Raji (cell line): ENCODE data around the gene MEOX2.

Experiments used
- POLR2A ChIP-seq: IDR thresholded peaks from 2 replicates; pipeline ENCODE4 v1.6.1; 2011; ENCODE audit warnings: low read depth, low read length, control low read depth; ENCODE audit not compliant: insufficient read depth

Gene MEOX2

GRCh38 chr7:15566476-15566875 is 120.0 kb downstream of the MEOX2 start:
- no peak for TF ChIP-seq POLR2A

DNA sequence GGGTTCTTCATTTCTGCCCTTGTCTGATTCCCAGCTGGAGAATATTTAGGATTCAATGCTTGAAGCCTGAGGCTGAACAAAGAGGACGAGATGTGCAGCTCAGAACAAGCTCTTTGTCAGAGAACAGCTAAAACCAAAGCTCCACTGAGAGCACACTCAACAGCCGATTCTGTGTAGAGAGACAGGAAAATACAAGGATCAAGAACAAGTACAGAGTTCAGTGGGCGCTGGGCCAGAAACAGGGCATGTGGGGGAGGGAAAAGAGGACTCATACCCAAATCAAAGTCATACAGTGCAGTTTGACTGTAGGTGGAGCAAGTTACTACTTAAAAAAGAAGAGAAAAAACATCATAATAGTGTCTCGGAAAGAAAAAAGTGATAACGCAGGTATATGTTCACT is 124.6 kb downstream of the MEOX2 start, which contains the start of gene AGMO:
TSS of gene AGMO (minus strand) at position 181 of the 400 bp plus-strand sequence.
- TF ChIP-seq POLR2A, result no peak
